Femur (tissue), 1 donor: ENCODE data around the gene SPTBN2.
"Not testable (repeated sequence)": the region's sequence is repeated elsewhere in the genome, so short reads cannot be mapped to it uniquely, and the experiment has no call there.

ENCODE experiments used
- DNase-seq: peaks from one replicate; pipeline ENCODE4 v3.0.0-alpha.2; 2017

The SPTBN2 gene

DNA sequence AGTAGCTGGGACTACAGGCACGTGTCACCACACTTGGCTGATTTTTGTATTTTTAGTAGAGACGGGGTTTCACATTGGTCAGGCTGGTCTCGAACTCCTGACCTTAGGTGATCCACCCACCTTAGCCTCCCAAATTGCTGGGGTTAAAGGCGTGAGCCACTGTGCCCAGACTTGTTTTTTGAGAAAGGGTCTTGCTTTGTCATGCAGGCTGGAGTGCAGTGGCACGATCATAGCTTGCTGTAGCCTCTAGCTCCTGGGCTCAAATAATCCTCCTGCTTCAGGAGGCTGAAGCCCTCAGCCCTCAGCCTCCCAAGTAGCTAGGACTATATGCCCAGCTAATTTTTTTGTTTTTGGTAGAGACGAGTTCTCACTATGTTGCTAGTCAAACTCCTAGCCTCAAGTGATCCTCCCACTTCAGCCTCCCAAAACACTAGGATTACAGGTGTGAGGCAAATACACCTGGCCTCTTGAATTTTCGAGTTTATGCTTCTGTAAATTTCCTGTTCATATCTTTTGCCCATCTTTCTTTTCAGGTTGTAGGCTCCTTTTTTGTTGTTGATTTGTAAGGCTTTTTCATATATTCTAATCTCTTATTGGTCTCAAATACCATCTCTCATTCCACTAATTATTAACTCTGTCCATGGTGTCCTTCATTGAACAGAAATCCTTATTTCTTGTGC lies 47.9 kb downstream of the SPTBN2 start:
- DNase-seq: no peak

DNA sequence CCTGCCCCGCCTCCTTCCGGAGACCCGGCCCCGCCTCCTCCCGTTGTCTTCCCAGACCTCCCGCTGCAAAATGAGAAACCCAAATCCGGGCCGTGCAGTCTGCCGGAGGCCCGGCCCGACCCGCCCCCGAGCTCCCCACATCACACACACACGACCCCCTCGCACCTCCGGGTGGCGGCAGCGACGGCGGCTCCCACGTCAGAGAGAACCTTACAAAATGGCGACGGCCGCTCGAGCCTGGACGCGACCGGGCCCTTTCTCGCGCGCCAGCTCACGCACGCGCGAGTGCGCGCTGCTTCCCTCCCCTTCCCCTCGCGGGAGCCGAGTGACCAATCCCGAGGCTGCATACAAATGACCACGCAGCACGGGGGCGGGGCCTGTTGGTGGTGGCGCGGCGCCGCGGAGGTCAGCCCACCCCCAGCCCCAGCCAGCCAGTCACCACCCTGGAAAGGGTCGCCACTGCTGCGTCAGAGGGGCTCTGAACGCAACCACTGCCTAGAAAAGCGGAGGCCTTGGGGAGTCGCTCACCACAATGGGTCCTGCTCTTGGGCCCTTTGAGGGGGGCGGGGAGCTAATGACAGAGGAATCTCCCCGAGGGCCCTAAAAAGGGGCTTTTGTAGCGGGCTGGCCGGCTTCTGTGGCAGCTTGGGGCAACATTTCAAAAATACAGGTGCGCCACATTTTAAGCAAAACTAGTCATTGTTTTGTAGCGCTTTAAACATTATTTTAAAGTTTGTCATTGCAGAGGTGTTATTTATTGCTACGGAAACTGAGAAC lies 51.2 kb downstream of the SPTBN2 start, which contains the start of gene RBM4B:
Gene RBM4B (minus strand): TSS at position 289 of the 777 bp plus-strand sequence. CDS start 808 bp downstream, outside the sequence.
- peak; percentile 98 for DNase-seq

- DNase-seq: no peak
Observed at GRCh38 chr11:66676931-66677598, 52.0 kb downstream of the SPTBN2 start.

- DNase-seq: no peak
Observed at GRCh38 chr11:66676282-66676919, 52.6 kb downstream of the SPTBN2 start.

GRCh38 chr11:66674964-66675602 lies 53.9 kb downstream of the SPTBN2 start:
- DNase-seq: no peak

DNA sequence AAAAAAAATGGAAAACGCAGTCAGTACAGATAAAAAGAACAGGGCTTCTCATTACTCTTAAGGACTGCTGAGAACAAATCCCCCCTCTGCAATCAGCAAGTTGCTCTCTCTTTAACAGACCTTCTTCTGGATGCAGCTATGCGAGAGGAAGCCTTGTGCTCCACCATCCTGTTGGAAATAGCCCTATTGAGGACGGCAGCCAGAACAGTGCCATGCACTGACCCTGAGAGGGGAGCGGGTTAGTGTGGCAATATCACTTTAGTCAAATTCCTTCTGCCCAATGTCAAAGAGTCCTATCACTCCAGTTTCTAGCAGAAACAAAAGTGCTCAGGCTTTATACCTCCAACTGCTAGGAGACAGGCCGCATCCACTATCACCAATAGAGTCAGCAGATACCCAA lies 58.2 kb downstream of the SPTBN2 start:
- no peak for DNase-seq

GRCh38 chr11:66665369-66665768 lies 63.6 kb downstream of the SPTBN2 start:
- DNase-seq: no peak

DNA sequence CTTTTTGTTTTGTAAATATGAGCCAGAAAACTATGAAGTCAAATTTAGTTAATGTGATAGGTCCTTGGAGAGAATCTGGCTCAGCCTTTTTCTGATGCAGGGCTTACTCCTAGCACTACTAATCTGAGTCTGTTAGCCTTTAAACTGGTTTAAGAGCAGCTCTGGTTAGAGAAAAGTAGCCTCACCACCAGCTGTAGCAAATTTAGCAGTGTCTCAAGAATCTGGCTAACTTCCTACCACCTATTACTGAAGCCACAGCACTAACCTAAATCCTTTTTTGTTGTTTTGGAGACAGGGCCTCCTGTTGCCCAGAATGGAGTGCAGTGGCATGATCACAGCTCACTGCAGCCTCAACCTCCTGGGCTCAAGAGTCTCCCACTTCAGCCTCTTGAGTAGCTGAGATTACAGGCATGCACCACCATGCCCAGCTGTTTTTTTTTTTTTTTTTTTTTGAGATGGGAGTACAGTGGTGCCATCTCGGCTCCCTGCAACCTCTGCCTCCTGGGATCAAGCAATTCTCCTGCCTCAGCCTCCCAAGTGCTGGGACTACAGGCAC lies 65.2 kb downstream of the SPTBN2 start:
- no peak for DNase-seq

GRCh38 chr11:66659763-66660162 lies 69.3 kb downstream of the SPTBN2 start:
- DNase-seq: no peak

DNA sequence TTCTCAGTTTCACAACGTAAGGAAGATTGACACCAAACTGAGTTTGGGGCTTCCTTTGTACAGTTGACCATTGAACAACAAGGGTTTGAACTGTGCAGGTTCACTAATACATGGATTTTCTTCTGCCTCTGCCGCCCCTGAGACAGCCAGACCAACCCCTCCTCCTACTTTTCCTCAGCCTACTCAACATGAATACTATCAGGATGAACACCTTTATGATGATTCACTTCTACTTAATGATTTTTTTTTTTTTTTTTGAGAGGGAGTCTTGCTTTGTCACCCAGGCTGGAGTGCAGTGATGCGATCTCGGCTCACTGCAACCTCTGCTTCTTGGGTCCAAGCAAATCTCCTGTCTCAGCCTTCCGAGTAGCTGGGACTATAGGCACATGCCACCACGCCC lies 75.9 kb downstream of the SPTBN2 start:
- DNase-seq: no peak

GRCh38 chr11:66652651-66653050 lies 76.4 kb downstream of the SPTBN2 start:
- DNase-seq: no peak

- no peak for DNase-seq
Observed at GRCh38 chr11:66651016-66651415, 78.0 kb downstream of the SPTBN2 start.

DNA sequence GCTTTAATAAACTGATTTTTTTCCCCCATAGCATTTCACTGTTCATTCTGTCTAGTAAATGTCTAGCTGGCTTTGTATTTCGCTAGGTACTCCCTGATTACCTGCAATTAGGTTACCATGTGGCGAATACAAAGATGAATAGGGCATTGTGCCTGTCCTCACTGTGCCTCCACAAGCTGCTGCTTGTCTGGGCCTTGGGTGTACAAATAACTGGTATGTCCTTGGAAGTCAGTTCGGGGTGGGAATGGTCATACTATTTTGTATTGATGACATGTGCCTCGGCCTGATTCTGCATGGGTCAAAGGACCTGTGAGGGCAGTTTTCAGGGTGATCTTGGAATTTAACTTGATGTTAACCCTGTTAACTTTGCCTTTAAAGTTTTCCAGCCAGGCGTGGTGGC lies 79.1 kb downstream of the SPTBN2 start:
- DNase-seq: no peak

- no peak for DNase-seq
Observed at GRCh38 chr11:66646828-66647227, 82.2 kb downstream of the SPTBN2 start.

DNA sequence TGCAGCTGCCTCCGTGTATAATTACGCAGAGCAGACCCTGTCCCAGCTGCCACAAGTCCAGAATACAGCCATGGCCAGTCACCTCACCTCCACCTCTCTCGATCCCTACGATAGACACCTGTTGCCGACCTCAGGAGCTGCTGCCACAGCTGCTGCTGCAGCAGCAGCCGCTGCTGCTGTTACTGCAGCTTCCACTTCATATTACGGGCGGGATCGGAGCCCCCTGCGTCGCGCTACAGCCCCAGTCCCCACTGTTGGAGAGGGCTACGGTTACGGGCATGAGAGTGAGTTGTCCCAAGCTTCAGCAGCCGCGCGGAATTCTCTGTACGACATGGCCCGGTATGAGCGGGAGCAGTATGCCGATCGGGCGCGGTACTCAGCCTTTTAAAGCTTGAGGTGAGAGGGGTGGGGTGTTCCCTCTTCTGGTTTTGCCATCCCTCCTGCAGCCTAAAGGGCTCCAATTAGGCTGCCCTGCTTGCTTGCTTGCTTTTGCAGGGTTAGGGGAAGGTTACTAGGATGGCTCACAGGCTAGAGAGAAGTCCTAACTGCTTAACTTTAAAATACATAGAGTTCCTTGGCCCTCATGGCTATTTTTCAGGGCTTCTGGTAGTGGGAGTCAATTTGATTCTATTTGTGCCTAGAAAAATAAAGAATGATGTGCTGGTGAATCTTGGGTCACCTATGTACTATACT lies 85.1 kb downstream of the SPTBN2 start:
- no peak for DNase-seq

- no peak for DNase-seq
Observed at GRCh38 chr11:66641834-66642233, 87.2 kb downstream of the SPTBN2 start.

DNA sequence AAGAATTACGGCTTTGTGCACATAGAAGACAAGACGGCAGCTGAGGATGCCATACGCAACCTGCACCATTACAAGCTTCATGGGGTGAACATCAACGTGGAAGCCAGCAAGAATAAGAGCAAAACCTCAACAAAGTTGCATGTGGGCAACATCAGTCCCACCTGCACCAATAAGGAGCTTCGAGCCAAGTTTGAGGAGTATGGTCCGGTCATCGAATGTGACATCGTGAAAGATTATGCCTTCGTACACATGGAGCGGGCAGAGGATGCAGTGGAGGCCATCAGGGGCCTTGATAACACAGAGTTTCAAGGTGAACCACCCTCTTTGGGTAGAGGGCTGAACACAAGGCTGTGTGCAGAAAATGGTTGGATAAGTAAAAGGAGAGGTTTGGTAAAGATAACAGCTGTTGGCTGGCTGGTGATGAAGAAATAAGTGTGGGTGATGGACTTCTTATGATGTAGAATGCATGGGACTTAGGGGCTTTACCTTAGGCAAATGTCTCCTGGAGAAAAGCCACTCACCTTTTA lies 89.1 kb downstream of the SPTBN2 start:
- DNase-seq: not testable (repeated sequence)

DNA sequence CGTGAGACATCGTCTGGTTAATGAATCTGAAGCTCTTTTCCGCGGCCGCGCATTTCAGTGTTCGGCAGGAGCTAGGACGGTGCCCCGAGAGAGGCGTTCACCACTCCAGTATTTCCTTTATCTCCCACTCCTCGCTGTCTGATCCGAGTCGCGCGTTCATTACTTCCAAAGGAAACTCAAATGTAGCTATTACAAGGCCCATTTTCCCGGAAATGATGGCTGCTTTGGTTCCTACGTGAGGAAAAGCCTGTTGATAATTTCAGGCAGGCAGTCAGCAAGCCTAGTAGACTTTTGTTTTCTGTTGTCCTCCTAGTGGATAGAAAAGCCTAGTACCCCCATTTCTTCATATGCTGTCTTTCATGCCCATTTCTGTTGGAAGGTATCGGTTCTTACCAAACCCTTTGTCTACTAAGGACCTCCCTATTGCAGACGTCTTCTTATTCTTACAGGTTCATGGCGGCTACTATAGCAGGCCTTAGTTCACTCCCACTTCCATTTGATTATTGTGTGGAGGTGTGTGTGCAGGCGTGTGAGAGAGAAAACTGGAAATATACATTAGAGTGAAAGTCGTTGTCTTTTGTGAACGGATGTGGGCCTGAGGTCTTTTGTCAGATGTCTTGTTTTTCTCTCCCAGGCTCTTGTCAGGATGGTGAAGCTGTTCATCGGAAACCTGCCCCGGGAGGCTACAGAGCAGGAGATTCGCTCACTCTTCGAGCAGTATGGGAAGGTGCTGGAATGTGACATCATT lies 89.8 kb downstream of the SPTBN2 start:
- peak; percentile 51 for DNase-seq

DNA sequence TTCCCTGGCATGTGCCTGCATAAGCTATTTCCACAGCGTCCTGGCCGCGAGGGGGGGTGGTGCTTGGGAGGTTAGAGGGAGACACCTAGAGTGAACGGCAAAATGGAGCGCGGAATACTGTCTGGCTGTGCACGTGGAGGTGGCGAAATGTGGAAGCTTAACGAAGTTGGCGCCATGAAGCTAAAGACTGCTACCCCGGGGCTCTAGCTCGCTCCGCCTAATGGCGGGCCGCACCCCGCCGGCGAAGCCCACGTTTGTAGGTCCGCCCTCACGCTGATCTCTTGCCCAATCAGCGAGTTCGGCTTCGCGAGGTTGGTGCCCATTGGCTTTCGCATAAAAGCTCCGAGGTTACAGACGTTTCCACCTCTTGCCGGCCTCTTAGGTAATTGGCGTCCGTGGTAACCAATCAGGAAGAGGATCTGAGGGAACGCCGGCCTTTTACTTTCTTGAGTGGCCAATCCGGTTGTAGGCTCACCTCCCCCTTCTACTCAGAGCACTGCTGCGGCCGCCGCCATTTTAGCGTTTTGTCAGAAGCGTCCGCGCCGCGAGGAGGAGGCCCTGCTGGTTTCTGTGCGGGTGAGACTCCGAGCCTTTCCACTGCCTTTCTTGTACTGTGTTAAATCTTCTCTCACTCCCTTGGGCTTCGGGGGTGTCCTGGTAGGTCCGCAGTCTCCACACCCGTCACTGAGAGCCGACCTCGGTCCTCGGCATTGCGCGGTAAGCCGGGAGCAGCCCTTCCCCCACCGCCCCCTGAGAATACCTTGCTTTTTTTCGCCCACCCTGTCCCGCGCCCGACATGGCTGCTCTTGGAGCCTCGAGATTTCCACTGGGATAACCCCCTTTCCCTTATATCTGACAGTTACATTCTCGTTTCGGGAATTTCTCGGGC lies 90.6 kb downstream of the SPTBN2 start, which contains the start of gene RBM4:
Gene RBM4 (plus strand): TSS at position 527 of the 889 bp plus-strand sequence. CDS start 1,009 bp downstream, outside the sequence.
- DNase-seq: peak; percentile 99
